CD4-positive, alpha-beta T cell treated with Interleukin-15 for 1 hour (primary cell): Measurements from ENCODE around the gene MRGPRD.
"Not testable (repeated sequence)": the region's sequence is repeated elsewhere in the genome, so short reads cannot be mapped to it uniquely, and the experiment has no call there.

ENCODE experiments used
- DNase-seq: peaks from one replicate; pipeline ENCODE4 v3.0.0-alpha.2; 2020

MRGPRD gene

GRCh38 chr11:68993546-68993945, 12.8 kb upstream of the MRGPRD start:
- no peak for DNase-seq

DNA sequence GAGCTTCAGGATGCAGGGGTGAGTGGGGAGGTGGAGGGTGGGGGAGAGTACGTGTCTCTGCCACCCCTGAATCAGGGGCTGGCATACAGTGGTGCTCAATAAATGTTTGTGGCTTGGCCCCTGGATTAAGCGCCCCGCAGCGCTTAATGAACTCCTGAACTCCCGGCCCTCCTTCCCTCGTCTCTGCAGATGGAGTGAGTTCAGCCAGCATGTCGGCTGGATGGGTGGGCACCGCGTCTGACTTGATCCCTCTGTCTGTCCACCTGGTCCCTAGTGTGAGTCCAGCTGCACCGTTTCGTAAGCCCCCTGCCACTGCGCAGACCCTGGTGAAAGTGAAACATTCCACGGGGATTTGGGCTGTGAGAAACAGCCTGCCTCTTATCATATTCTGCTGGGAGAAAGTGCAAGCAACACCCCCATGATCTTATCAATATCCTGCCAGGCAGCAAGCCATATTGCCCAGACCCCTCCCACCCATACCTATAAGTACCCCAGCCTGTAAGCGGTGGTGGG, 12.0 kb upstream of the MRGPRD start:
- no peak for DNase-seq

GRCh38 chr11:68990995-68991780, 10.4 kb upstream of the MRGPRD start:
- DNase-seq: peak; percentile 11

DNA sequence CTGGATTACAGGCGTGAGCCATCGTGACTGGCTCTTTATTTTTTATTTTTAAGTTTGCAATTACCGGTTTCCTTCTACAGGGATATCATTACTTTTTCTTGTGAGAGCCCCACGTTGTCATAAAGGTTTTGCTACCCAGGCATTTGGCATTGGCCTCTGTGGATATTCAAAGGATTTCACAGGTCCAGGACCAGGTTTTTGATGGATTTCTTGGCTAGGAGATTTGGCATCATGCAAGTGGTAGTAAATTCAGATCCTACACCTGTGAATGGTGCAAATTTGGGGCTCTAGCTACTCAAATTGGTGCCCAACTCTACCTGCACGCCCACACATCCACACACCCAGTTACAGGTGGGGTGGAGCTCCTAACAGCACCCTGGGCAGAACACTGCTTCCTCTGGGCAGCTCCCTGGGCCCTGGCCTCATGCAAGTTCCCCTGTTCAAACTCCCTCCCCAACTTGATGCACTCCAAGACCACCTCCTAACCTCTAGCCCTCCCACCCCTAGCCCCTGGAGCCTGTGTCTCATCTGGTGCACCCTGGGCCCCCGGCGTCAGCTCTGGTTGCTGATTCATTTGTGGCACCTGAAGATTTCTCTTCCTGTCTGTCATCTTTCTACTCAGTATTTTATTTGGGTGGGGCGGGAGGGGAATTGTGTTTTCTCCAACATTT, 9.3 kb upstream of the MRGPRD start:
- peak; percentile 14 for DNase-seq

DNA sequence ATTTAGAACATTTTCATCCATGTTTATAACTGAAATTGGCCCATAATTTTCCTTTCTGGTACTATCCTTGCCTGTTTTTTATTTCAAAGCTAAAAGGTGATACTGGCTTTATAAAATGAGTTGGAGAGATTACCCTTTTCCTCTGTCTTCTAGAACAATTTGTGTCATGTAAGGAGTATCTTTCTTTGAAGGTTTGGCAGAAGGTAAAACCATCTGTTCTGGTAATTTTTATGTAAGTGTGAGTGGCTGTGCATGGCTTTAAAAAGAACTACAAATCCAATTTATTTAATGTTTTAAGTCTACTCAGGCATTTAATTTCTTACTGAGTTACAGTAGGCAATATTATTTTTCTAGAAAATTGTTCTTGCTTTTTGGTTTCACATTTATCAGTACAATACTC, 7.7 kb upstream of the MRGPRD start:
- DNase-seq: no peak

- DNase-seq: no peak
These were observed 6.4 kb upstream of the MRGPRD start for GRCh38 chr11:68987211-68987610.

DNA sequence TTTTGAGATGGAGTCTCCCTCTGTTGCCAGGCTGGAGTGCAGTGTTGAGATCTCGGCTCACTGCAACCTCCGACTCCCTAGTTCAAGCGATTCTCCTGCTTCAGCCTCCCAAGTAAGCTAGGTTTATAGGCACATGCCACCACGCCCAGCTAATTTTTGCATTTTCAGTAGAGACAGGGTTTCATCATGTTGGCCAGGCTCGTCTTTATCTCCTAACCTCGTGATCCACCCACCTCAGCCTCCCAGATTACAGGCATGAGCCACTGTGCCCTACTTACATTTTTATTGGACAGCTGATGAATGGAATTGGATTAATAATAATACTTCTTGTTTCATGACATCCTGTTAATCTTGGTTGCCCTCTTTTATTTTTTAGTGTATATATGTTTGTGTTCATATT, 3.0 kb upstream of the MRGPRD start:
- DNase-seq: peak; percentile 6

GRCh38 chr11:68982134-68982533, 1.3 kb upstream of the MRGPRD start:
- no peak for DNase-seq

DNA sequence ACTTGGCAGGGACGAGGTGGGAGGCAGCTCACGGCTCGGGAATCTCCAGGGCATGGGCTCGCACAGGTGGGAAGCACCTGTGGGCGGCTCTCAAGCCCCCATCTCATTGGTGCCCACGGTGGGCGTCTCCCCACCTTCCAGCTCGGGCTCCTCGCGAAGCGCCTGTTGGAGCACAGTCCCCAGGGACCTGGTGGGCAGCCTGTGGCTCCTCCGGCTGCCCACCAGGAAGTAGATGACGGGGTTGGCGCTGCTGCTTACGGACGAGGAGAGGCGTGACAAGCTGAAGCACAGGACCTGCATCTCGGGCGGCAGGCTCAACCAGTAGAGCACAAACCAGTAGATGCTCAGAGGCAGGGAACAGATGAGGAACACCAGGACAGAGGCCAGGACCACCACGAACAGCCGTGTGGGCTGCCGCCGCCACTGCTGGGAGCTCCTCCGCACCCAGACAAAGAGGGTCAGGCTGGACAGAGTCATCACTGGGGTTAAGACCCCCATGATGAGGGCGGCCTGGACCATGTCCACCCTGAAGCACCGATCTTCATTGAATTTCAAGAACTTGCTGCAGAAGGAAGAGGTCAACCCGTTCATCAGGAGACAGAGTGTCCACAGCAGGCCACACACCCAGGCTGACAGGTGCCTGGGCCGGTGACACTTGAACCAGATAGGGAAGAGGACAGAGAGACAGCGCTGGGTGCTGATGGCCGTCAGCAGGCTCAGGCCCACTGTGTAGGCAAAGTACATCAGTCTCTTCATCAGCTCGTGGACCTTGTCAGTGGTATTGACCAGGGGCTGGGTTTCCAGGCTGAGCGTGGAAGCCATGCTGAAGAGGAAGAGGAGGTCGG, 633 bp downstream of the MRGPRD start:
- DNase-seq: peak; percentile 10

DNA sequence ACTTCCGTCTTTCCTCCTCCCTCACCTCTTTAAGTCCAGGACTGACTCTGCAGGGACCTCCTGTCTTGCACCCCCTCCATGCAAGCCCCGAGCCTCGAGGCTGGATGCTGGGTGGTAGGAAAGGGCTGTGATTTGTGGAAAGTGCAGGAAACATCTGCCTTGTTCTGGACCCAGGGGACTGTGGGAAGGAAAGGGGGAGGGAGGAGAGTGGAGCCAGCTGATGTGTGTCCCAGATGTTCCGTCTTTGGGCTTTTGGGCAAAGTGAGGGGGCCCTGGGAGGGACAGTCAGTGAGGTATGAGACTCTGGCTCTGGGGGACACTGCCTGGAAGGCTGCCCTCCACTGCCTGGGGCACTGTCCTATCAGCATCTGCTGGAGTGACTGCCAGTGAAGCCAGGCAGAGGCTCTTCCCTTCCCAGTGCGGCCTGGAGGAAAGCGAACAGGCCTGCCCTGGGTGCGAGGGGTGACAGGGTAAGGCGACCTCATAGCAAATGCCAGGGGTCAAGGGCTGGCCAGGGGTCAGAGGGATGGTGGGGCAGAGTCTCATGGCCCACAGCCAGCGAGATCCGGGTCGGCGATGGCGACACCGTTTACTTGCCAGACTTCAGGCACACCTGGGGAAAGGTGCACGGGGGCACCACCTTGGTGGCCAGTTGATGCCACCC, 1.7 kb downstream of the MRGPRD start:
- peak; percentile 4 for DNase-seq

DNA sequence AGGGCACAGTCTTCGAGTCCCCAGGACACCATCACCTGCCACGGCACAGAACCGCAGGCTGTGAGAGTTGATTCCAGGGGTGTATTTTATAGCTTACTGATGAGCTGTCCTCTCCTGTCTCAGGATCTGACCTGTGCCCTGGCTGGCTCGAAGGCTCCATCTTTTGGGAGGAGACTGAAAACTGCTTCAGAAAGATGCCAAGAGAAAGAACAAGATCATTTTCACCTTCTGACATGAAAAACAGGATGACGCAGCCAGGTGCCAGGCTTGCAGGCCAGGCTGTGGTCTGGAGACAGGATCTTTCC, 2.2 kb downstream of the MRGPRD start:
- DNase-seq: peak; percentile 13

- peak; percentile 2 for DNase-seq
These were observed 2.8 kb downstream of the MRGPRD start for GRCh38 chr11:68977781-68978625.

DNA sequence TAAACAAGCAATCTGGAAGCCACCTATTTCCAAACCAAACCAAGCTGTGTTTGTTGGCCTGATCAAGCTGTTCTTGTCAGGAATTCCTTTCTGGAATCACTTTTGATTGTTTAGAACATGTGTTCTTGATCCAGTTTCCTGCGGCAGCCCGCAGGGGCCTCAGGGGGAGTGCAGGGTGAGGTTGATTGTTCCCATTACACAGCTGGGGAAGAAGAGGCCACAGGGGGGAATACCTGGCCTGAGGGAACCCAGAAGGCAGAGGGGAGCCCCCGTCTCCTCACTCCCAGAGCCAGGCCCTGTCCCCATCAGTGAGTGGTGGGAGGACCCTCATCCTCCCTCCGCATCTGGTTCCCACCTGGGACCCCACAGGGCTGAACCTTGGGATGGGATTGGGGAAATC, 4.2 kb downstream of the MRGPRD start:
- no peak for DNase-seq

DNA sequence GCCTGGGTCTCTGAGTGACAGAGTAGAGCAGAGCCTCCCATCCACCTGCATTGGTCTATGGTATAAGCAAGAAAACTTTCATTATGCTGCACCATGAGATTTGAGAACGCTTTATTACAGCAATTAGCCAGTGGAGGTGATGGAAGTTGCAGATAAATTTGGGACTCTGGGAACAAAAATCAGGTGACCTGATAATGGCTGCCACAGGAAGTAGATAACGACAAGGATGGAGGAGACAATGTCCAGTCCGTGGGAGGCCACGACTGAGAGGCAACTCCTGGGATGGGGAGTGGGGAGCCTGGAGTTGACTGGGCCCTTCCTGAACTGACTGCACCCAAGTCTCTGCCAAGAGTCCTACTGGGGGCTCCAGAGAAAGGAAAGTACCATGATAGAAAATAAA, 4.7 kb downstream of the MRGPRD start:
- DNase-seq: no peak

DNA sequence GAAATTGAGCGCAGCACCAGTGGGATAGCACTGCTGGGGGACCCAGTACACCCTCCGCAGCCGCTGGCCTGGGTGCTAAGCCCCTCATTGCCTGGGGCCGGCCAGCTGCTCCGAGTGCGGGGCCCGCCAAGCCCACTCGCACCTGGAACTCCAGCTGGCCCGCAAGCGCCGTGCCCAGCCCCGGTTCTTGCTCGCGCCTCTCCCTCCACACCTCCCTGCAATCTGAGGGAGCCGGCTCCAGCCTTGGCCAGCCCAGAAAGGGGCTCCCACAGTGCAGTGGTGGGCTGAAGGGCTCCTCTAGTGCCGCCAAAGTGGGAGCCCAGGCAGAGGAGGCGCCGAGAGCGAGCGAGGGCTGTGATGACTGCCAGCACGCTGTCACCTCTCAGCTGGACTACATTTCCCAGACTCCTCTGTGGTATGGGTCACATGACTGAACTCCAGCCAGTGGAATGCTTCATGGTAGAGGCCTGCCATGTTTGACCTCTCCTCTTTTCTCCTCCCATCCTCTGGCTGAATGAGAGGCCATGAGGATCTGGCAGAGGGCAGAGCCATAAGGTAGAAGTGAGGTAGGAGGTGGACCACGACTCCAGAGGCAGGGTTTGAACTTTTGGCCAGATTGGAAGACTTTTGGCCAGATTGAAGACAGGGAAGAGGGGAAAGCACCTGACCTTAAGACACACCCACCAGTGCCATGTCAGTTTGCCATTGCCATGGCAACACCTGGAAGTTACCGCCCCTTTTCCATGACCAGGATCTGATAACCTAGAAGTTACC, 6.2 kb downstream of the MRGPRD start:
- peak; percentile 12 for DNase-seq

DNA sequence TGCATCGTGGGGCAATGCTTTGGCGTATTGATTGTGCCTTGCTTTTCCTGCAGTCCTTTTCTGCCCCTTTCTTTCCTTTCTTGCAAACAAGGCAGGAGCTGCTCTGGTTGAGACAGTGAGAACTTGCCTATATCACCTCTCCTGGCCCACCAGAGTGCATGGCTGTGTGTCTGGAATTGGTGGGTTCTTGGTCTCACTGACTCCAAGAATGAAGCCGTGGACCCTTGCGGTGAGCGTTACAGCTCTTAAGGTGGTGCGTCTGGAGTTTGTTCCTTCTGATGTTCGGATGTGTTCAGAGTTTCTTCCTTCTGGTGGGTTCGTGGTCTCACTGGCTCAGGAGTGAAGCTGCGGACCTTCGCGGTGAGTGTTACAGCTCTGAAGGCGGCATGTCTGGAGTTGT, 7.1 kb downstream of the MRGPRD start:
- not testable (repeated sequence) for DNase-seq

GRCh38 chr11:68973219-68973618, 7.6 kb downstream of the MRGPRD start:
- no peak for DNase-seq

- DNase-seq: no peak
These were observed 9.7 kb downstream of the MRGPRD start for GRCh38 chr11:68970921-68971636.

DNA sequence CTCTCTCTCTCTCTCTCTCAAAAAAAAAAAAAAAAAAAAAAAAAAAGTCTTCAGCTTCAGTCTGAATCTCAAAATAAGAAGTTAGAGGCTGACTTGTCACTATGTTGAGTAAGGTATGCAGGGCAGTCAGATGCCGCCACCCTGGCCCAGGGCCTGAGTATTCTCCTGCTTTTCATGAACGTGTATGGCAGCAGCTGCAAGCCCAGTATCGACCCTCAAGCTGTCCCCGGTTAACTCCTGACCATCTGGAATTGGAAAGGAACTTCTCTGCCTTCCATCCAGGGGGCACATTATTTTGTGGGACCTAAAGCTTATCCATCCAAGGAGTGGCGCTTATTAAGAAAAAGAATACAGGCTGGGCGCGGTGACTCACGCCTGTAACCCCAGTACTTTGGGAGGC, 11.4 kb downstream of the MRGPRD start:
- DNase-seq: no peak
